PFSK-1 (cell line): ENCODE results near the gene NOL4L.

Experiments
- FOXP2 ChIP-seq: optimal IDR thresholded peaks from 2 replicates; pipeline ENCODE3; 2011; ENCODE audit warnings: borderline replicate concordance, control low read depth, inconsistent platforms; ENCODE audit not compliant: insufficient read depth; ENCODE audit errors: extremely low read length, extremely low read depth
- POLR2AphosphoS5 ChIP-seq: IDR thresholded peaks from 2 replicates; pipeline ENCODE4 v1.6.1; 2012; ENCODE audit warnings: low read depth, mild to moderate bottlenecking, control low read depth, low read length, moderate library complexity
- REST ChIP-seq, 2 experiments: IDR thresholded peaks; 2 replicates each; pipeline versions ENCODE4 v1.6.1 to v1.8.0; 2011 to 2012; ENCODE audit warnings: low read depth in 2 of 2, low read length in 2 of 2, control low read depth in 1 of 2, inconsistent platforms in 1 of 2, mild to moderate bottlenecking in 1 of 2, moderate library complexity in 1 of 2; ENCODE audit not compliant: insufficient read depth in 1 of 2
- SIN3A ChIP-seq: IDR thresholded peaks from 2 replicates; pipeline ENCODE4 v1.6.1; 2012; ENCODE audit warnings: mild to moderate bottlenecking, low read length, moderate library complexity, borderline replicate concordance; ENCODE audit not compliant: insufficient read depth
- TAF1 ChIP-seq: IDR thresholded peaks from 2 replicates; pipeline ENCODE4 v1.6.1; 2012; ENCODE audit warnings: low read length, control low read depth, borderline replicate concordance; ENCODE audit not compliant: insufficient read depth

Gene NOL4L

GRCh38 chr20:32563311-32564272, 21.5 kb downstream of the NOL4L start:
- no peak for TF ChIP-seq POLR2AphosphoS5
- no peak for TF ChIP-seq REST (IDR thresholded peaks at IDR 0.05; ENCODE audit: insufficient read depth in 1 of 2, low read depth in 2 of 2, low read length in 2 of 2)
- TF ChIP-seq TAF1, result no peak
- TF ChIP-seq SIN3A, result no peak
- no peak for TF ChIP-seq FOXP2

- TF ChIP-seq SIN3A (no peak), POLR2AphosphoS5 (no peak), REST (IDR thresholded peaks at IDR 0.05; ENCODE audit: insufficient read depth in 1 of 2, low read depth in 2 of 2, low read length in 2 of 2) (no peak), TAF1 (no peak), FOXP2 (no peak)
Observed at GRCh38 chr20:32562495-32562911, 22.6 kb downstream of the NOL4L start.

GRCh38 chr20:32560989-32561830, 23.9 kb downstream of the NOL4L start:
- TF ChIP-seq REST (IDR thresholded peaks at IDR 0.05; ENCODE audit: insufficient read depth in 1 of 2, low read depth in 2 of 2, low read length in 2 of 2) (no peak), POLR2AphosphoS5 (no peak), TAF1 (no peak), FOXP2 (no peak), SIN3A (no peak)

- TF ChIP-seq REST (IDR thresholded peaks at IDR 0.05; ENCODE audit: insufficient read depth in 1 of 2, low read depth in 2 of 2, low read length in 2 of 2), result no peak
- no peak for TF ChIP-seq FOXP2
- TF ChIP-seq POLR2AphosphoS5, result no peak
- TF ChIP-seq TAF1, result no peak
- TF ChIP-seq SIN3A, result no peak
Observed at GRCh38 chr20:32560482-32560988, 24.6 kb downstream of the NOL4L start.
